Uterus (tissue), 2 donors: Measurements from ENCODE around the gene FAM200B.

Experiments
- CTCF ChIP-seq, 4 experiments: fragments of 200-600 bp in 2 of 4; fragments of 450-650 bp in 2 of 4; sonication (generic) in 2 of 4; IDR thresholded peaks; one replicate each; pipeline ENCODE4 v1.5.1; 2016 to 2019; ENCODE audit warnings: antibody characterized with exemption in 4 of 4, mild to moderate bottlenecking in 2 of 4, moderate library complexity in 1 of 4
- POLR2A ChIP-seq, 2 donors: fragments of 450-650 bp; IDR thresholded peaks; one replicate each; pipeline ENCODE4 v1.6.1; 2016; ENCODE audit warnings: antibody characterized with exemption in 2 of 2, mild to moderate bottlenecking in 1 of 2, moderate library complexity in 1 of 2

- TF ChIP-seq CTCF (IDR thresholded peaks at IDR 0.05) = no peak
- TF ChIP-seq POLR2A (IDR thresholded peaks at IDR 0.05) = no peak
Observed at GRCh38 chr4:15714141-15714540, 32.5 kb downstream of the FAM200B start.
